Measurements from ENCODE around the gene HOXC10.

The HOXC10 gene

DNA sequence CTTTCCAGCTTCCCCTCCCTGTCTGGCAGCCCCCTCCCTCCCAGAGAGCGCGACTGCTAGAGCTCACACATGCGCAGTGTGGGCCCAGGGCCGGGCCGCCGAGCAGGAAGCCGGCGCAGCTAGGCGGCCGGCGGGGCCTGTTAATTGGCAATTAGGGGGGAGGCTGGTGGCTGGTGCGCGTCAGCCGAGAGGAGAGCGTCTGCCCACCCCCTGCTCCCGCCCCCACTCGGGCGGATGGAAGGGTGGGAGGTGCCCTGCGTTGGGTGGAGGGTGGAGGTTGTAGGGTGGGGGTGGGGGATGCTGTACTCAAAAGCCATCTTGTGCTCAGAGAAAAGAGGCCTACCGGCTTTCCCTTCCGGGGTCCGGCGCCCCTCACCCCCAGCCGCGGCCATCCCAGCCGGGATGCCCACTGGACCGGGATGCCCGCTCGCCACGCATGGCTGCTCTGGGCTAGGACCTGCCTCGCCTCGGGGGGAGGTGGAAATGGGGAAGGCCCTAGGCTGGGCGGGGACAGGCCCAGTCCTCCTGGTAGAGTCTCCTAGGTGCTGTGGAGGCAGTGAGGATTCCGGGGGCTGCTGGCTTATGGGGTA is 33.0 kb downstream of the HOXC10 start:
- TF ChIP-seq, protein P1, sequence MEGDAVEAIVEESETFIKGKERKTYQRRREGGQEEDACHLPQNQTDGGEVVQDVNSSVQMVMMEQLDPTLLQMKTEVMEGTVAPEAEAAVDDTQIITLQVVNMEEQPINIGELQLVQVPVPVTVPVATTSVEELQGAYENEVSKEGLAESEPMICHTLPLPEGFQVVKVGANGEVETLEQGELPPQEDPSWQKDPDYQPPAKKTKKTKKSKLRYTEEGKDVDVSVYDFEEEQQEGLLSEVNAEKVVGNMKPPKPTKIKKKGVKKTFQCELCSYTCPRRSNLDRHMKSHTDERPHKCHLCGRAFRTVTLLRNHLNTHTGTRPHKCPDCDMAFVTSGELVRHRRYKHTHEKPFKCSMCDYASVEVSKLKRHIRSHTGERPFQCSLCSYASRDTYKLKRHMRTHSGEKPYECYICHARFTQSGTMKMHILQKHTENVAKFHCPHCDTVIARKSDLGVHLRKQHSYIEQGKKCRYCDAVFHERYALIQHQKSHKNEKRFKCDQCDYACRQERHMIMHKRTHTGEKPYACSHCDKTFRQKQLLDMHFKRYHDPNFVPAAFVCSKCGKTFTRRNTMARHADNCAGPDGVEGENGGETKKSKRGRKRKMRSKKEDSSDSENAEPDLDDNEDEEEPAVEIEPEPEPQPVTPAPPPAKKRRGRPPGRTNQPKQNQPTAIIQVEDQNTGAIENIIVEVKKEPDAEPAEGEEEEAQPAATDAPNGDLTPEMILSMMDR (IDR thresholded peaks at IDR 0.05) = no peak
- peak overlapping the region in 1 of 2 donors; percentile 1 for H3K27ac ChIP-seq
- H3K4me3 ChIP-seq = peak overlapping the region; percentile 71
- DNase-seq (ENCODE audit: low spot score) = no peak

DNA sequence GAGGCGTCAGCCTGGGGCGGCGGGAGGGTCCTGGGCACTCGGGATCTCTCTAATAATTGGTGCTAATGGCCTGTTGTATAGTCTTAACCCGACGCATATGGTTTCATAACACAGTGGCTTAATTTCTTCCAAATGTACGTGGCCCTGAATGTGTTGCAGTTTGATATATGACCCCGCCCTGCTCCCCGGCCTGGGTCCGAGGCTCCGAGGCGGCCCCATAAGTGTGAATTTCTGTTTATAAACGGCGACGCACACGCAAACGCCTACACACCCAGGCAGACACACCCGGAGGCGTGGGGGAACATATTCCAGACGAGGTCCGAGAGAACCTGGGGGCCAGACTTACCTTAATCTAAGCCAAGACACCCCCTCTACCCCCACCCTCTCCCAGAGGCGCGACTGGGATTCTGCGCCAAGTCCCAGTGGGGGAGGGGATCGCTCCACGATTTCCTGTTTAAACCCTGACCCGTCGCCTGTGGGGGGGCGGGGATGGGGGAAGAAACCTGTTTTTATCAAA is 33.6 kb downstream of the HOXC10 start:
- TF ChIP-seq, protein P1 (IDR thresholded peaks at IDR 0.05) = no peak

DNA sequence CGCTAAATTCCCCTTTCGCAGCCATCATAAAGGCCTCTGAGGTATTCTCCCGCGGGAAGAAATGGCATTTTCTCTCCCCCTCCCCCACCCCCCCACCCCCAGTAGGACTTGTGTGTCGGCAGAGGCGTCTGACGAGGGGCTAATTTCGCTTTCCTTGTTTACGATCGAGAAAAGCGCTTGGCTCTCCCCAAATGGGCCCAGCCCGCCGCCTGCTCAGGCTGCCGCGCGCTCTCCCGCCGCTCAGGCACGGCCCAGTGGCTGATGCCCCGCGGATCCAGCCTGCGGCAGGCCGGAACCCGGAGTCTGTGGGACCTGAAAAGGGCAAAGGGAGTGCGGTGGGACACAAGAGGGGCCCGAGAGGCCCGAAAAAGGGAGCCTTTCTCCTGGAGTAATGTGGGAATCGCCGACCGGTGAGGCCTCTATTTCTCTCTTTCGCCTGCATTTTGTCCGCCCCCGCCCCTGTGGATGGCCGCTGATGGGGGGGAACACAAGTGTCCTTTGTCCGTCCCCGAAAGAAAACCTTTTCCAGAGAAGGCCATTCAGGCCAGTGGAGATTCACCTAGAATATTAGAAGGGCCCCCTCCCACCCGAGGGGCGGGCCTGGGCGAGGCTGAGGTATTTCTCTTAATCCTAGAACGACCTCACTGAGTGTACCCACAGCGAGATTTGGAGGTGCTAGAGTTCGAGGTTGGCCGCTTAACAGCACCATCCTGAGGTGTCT is 34.3 kb downstream of the HOXC10 start:
- no peak for DNase-seq (ENCODE audit: low spot score)
- Histone ChIP-seq H3K4me3 (no peak overlapping the region), H3K27ac (no peak overlapping the region)
- TF ChIP-seq, protein P1 (IDR thresholded peaks at IDR 0.05) = no peak

More for the DNA sequence above, 33.6 kb downstream of the HOXC10 start:
- Histone ChIP-seq H3K27ac (peak overlapping the region in 1 of 2 donors; percentile 1), H3K4me3 (peak overlapping the region; percentile 71)
- no peak for DNase-seq (ENCODE audit: low spot score)

DNA sequence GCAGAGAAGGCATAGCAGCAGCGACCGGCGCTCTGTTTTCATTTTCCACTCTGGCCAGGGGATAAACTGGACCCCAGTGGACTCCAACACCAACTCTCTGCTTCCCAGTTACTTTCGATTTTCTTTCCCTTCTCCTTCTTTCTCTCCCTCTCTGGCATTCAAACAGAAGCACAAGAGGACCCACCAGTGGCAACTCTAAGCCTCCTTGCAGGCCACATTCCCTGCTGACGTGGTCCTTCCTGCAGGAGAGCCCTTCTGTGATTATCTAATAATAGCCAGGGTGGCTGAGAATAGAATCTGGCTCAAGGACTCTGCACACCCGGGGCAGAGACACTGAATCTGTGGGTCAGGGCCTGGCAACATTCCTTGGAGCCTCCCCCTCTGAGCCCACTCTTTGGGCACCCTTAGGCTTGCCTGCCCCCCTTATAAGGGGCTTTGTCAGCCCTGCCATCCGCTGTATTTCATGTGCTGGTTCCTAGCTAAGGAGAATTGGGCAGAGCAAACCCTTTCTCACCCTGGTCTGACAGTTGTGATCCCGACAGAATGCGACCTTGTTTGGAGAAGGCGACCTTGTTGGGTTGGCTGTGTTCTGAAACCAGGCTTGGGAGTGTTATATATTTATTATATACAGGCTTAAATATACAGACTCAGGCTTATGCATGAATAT is 35.1 kb downstream of the HOXC10 start:
- TF ChIP-seq, protein P1 (IDR thresholded peaks at IDR 0.05) = no peak
- no peak overlapping the region for H3K27ac ChIP-seq
- H3K4me3 ChIP-seq = peak overlapping the region; percentile 1
- no peak for DNase-seq (ENCODE audit: low spot score)

DNA sequence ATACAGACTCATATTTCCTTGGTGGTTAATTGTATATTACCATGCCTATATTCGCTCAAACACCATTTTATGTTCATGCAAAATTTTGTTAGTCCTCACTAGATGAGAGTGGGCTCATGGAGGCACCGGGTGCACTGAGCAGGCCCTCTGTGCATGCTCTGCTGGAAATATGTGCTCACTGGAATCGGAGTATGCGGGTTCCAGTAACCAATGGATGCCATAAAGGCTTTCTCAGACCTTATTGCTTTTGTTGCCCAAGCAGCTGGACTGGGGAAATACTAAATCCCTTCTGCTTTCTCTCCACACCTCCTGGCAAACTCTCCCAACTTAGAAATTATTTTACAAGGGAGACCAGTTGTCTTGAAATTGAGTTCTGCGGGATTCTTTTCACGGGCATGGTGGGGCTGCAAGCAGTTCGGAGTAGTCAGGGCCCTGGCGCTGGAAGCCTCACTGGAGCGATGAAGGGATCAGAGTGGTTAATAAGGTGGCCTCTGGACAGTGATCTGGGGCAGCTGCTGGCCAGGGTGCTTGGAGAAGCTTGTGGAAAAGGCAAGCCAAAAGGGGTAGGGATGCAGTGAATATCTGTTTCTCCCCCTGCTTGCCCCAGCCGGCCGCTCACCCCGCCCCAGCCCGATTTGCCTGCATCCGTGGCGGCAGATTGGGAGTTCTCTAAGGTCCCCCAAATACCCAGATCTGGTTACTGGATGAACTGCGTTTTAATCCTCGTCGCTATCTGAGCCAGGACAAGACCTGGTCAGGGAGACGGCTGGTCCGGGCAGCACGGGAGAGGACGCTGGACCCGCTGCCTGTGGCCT is 35.9 kb downstream of the HOXC10 start:
- Histone ChIP-seq H3K4me3 (no peak overlapping the region), H3K27ac (no peak overlapping the region)
- TF ChIP-seq, protein P1 (IDR thresholded peaks at IDR 0.05) = no peak
- DNase-seq (ENCODE audit: low spot score) = no peak

DNA sequence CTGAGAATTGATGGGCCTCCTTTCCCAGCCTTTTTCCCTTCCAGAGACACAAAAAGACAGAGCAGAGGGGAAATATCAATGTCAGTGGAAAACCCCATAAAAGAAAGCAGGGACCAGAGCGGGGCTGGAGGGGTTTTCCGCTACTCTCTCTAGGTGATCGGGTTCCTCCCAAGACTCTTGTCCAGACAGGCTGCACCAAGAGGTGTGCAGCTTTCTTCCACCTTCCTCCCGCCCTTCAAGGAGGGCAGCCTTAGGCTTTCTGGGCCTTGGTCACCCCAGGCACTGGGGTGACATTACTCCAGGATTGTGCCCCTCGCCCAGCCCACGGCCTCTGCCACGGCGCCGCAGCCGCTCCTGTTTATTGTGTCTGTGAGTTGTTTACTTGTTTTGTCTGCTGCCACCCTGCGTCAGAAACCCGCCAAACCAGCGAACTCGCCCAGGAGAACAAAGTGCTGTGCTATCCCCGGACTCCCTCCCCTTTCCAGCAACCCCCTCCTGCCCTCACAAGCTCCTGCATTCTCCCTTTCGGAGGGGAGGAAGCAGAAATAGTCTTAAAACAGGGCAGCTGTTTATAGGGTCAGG is 36.6 kb downstream of the HOXC10 start:
- no peak overlapping the region for H3K27ac ChIP-seq

More for the DNA sequence above, 36.6 kb downstream of the HOXC10 start:
- TF ChIP-seq, protein P1 (IDR thresholded peaks at IDR 0.05) = no peak
- no peak overlapping the region for H3K4me3 ChIP-seq
- DNase-seq (ENCODE audit: low spot score) = no peak

Data from coronary artery (tissue), 2 donors.